ENCODE results near the gene FAM227A.

DNA sequence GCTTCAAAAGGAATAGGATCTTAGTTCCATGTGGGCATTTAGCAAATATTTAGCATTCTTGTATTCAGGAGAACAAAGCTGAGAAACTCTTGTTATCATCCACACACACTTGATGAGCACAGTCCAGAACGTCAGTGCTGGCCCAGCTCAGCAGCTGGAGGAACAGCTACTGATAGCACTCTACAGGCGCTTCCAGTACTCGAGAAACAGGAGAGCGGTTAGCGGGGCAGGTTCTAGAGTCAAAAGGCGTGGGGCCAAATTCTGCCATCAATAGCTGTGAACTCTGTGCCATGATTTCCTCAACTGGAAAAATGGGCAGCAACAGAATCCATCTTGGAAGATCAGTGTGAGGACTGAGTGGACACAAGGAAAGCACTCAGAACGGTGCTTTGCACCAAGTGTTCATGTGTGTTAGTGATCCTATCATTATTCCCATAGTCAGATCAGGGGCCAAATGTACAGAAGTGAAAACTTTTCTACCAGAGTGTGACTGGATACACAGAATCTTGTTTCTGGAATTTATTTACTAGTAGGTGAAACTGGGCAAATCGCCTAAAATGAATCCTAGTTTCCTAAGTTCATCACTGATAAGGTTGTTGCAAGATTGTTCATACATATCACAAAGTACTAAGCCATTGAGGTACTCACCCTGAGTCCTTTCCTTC lies 41.4 kb upstream of the FAM227A start:
- TF ChIP-seq POLR2AphosphoS5 (IDR thresholded peaks at IDR 0.05), result no peak
- TF ChIP-seq, protein P1, sequence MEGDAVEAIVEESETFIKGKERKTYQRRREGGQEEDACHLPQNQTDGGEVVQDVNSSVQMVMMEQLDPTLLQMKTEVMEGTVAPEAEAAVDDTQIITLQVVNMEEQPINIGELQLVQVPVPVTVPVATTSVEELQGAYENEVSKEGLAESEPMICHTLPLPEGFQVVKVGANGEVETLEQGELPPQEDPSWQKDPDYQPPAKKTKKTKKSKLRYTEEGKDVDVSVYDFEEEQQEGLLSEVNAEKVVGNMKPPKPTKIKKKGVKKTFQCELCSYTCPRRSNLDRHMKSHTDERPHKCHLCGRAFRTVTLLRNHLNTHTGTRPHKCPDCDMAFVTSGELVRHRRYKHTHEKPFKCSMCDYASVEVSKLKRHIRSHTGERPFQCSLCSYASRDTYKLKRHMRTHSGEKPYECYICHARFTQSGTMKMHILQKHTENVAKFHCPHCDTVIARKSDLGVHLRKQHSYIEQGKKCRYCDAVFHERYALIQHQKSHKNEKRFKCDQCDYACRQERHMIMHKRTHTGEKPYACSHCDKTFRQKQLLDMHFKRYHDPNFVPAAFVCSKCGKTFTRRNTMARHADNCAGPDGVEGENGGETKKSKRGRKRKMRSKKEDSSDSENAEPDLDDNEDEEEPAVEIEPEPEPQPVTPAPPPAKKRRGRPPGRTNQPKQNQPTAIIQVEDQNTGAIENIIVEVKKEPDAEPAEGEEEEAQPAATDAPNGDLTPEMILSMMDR (IDR thresholded peaks at IDR 0.05), result no peak
- TF ChIP-seq POLR2A (IDR thresholded peaks at IDR 0.05), result no peak
- TF ChIP-seq EP300 (IDR thresholded peaks at IDR 0.05), result no peak

Data from stomach (tissue), 4 donors.